Activated CD4-positive, alpha-beta memory T cell treated with anti-CD3 and anti-CD28 coated beads for 36 hours (primary cell): ENCODE results near the gene IL6R. TPM values are rescaled to one million over a fixed set of nuclear protein-coding genes. Genes with fewer than 3 reads are reported as not detected.
"Not testable (repeated sequence)": the region's sequence is repeated elsewhere in the genome, so short reads cannot be mapped to it uniquely, and the experiment has no call there.

Experiments
- CTCF ChIA-PET: fragments of 350-600 bp; sonication (Branson Sonifier 250); formaldehyde crosslinking; loops from one replicate; lab custom pipeline; 2021; ENCODE audit warnings: antibody characterized with exemption, inconsistent platforms; lab: Charles Lee
- POLR2A ChIA-PET: fragments of 350-600 bp; sonication (Branson Sonifier 250); formaldehyde crosslinking; loops from one replicate; lab custom pipeline; 2021; ENCODE audit warnings: antibody characterized with exemption; lab: Charles Lee
- DNase-seq: peaks from one replicate; pipeline ENCODE4 v3.0.0-alpha.2; 2020
- H3K27ac Mint-ChIP-seq: one replicate; pipeline ENCODE4 v1.8.0; 2021; ENCODE audit warnings: mixed read lengths
- H3K27me3 Mint-ChIP-seq: one replicate; pipeline ENCODE4 v1.8.0; 2021; ENCODE audit warnings: mixed read lengths
- H3K36me3 Mint-ChIP-seq: one replicate; pipeline ENCODE4 v1.8.0; 2021; ENCODE audit warnings: mixed read lengths
- H3K4me1 Mint-ChIP-seq: one replicate; pipeline ENCODE4 v1.8.0; 2021; ENCODE audit warnings: low read depth, mixed read lengths
- H3K4me3 Mint-ChIP-seq: one replicate; pipeline ENCODE4 v1.8.0; 2021; ENCODE audit warnings: mild to moderate bottlenecking, mixed read lengths
- H3K9me3 Mint-ChIP-seq: one replicate; pipeline ENCODE4 v1.8.0; 2021; ENCODE audit warnings: mixed read lengths
- intact Hi-C: fragments of 100-400 bp; cut with micrococcal nuclease; formaldehyde crosslinking; loops from one replicate; pipeline ENCODE4 v1.15.1; 2023
- total RNA-seq, 2 experiments: library from RNA; stranded (reverse); gene quantifications; one replicate each; pipeline ENCODE4 v1.2.3, GENCODE V29; 2021

The IL6R gene
- total RNA-seq, 2 experiments from 2014 or later: 30.2 to 30.5 TPM

DNA sequence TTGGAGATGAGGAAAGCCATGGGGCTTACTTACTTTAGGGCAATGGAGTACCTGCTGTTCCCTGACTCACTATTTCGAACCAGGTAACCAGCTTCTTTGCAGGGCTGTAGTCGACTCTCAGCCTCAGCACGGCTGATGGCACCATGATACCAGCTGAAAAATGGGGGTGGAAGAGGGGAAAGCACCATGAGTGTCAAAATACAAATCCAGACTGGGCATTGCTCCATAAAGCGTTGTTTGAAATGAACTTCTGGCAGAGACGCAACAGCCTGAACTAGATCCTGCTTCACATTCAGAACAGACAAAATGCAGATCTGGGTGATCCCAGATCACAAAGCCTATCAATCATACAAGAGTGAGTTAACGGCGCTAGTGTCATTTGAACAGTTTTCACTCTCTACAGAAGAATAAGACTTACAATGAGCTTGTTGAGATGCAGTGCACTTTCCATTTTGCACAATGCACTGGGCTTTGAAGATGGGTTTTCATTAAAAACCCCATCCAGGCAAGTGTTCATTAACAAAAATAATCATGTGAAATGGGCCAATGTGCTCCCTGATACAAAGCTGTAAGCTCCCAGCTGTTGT lies 80.9 kb downstream of the IL6R start:
- CTCF ChIA-PET: interaction anchor here (0.6 to 1.4 kb wide), 4 partner anchors 61 to 162 kb away, joined by 3 to 4 read pairs (median 3); no protein-coding TSS in a partner anchor

DNA sequence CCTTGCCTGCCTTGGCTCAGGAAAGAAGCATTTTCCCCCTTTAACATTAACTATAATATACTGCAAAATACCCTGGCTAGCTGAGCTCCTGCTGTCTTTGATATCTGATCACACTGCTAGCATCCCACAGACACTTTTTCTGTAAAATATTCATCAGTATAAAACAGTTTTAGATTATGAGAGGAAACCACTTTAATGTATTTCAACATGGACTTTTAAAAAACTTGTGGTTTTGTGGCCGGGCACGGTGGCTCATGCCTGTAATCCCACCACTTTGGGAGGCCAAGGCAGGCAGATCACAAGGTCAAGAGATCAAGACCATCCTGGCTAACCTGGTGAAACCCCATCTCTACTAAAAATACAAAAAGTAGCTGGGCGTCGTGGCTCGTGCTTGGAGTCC lies 81.6 kb downstream of the IL6R start:
- H3K4me1 Mint-ChIP-seq, H3K27me3 Mint-ChIP-seq, intact Hi-C loops, H3K4me3 Mint-ChIP-seq, H3K27ac Mint-ChIP-seq, H3K9me3 Mint-ChIP-seq, H3K36me3 Mint-ChIP-seq, DNase-seq, POLR2A ChIA-PET: not testable (repeated sequence)
- CTCF ChIA-PET: interaction anchor here (0.8 to 1.4 kb wide), 3 partner anchors 60 to 163 kb away, joined by 3 to 4 read pairs (median 3); no protein-coding TSS in a partner anchor

More for the DNA sequence above, 80.9 kb downstream of the IL6R start:
- Mint-ChIP-seq H3K27me3 (no peaks in the 10 kb centered on the region), H3K36me3 (no peaks in the 10 kb centered on the region), H3K27ac (no peak overlapping the region), H3K9me3 (no peaks in the 10 kb centered on the region), H3K4me1 (peaks cover 4% of the 10 kb centered on the region), H3K4me3 (no peak overlapping the region)
- DNase-seq: no peak
- intact Hi-C loops: no loop called here
- POLR2A ChIA-PET: no interaction called here

- ChIA-PET POLR2A (no interaction called here), CTCF (interaction anchor here (2.9 kb wide), 1 partner anchor 9 kb away, joined by 19 read pairs; no protein-coding TSS in a partner anchor)
- no peak for DNase-seq
- Mint-ChIP-seq H3K27ac (no peak overlapping the region), H3K4me3 (no peak overlapping the region), H3K9me3 (no peaks in the 10 kb centered on the region), H3K4me1 (peaks cover 26% of the 10 kb centered on the region), H3K36me3 (no peaks in the 10 kb centered on the region), H3K27me3 (no peaks in the 10 kb centered on the region)
- intact Hi-C loops: no loop called here
Measured at GRCh38 chr1:154488922-154489321, 83.8 kb downstream of the IL6R start.

GRCh38 chr1:154489695-154490274 lies 84.6 kb downstream of the IL6R start:
- POLR2A ChIA-PET: no interaction called here
- no peak overlapping the region for H3K4me3 Mint-ChIP-seq
- CTCF ChIA-PET: interaction anchor here (2.2 to 2.9 kb wide), 2 partner anchors 10 to 57 kb away, joined by 9 to 19 read pairs; no protein-coding TSS in a partner anchor
- intact Hi-C loops: no loop called here
- H3K27me3 Mint-ChIP-seq: no peaks in the 10 kb centered on the region
- H3K36me3 Mint-ChIP-seq: no peaks in the 10 kb centered on the region
- DNase-seq: no peak
- no peaks in the 10 kb centered on the region for H3K9me3 Mint-ChIP-seq
- peaks cover 27% of the 10 kb centered on the region for H3K4me1 Mint-ChIP-seq
- H3K27ac Mint-ChIP-seq: no peak overlapping the region

- H3K36me3 Mint-ChIP-seq: no peaks in the 10 kb centered on the region
- H3K4me3 Mint-ChIP-seq: no peak overlapping the region
- intact Hi-C loops: no loop called here
- H3K27me3 Mint-ChIP-seq: no peaks in the 10 kb centered on the region
- peaks cover 27% of the 10 kb centered on the region for H3K4me1 Mint-ChIP-seq
- CTCF ChIA-PET: interaction anchor here (2.2 to 2.9 kb wide), 2 partner anchors 10 to 56 kb away, joined by 9 to 19 read pairs; no protein-coding TSS in a partner anchor
- H3K27ac Mint-ChIP-seq: no peak overlapping the region
- POLR2A ChIA-PET: no interaction called here
- no peak for DNase-seq
- H3K9me3 Mint-ChIP-seq: no peaks in the 10 kb centered on the region
Measured at GRCh38 chr1:154490317-154490716, 85.2 kb downstream of the IL6R start.

DNA sequence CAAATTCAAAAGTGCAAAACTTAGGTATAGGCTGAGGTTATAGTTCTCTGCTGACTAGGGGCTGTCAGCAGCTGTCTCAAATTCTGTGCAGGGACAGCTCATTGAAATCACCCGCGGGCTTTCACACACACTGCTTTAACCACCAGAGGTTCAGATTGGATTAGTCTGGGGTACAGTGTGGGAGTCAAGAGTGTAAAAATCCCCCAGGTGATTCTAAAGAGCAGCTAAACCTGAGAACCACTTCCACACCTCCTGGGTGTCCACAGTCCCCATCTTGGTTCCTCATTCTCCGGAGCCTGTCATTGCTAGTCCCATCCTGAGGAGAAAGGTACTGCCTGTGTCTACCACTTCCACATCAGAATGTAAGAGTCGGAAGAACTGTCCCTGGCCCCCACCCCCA lies 87.0 kb downstream of the IL6R start:
- Mint-ChIP-seq H3K4me3 (no peak overlapping the region), H3K36me3 (no peaks in the 10 kb centered on the region), H3K27me3 (no peaks in the 10 kb centered on the region), H3K9me3 (no peaks in the 10 kb centered on the region), H3K4me1 (peaks cover 41% of the 10 kb centered on the region), H3K27ac (no peak overlapping the region)
- CTCF ChIA-PET: interaction anchor here (0.9 to 2.3 kb wide), 4 partner anchors 9 to 54 kb away, joined by 3 to 11 read pairs (median 4); no protein-coding TSS in a partner anchor
- intact Hi-C loops: no loop called here
- no peak for DNase-seq
- POLR2A ChIA-PET: interaction anchor here (0.8 kb wide), 1 partner anchor 62 kb away, joined by 3 read pairs; no protein-coding TSS in a partner anchor

DNA sequence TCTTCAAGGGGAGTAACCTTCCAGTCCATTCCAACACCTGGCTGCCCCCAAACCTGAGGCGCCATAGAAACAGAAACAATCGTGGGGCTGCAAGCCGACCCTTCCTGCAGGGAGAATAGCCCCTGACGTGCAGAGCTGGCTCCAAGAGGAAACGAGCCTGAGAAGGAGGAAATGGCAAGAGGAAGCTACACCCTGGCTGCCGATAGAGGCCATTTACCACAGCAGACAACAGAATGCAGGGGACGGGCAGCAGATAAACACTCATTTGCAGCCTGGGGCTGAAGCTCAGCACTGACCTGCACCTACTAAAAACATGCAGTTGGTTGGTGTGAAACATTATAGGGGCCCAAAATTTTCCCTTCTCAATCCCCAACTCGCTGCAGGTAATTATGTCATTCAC lies 88.1 kb downstream of the IL6R start:
- Mint-ChIP-seq H3K4me1 (peaks cover 44% of the 10 kb centered on the region), H3K4me3 (no peak overlapping the region), H3K27me3 (no peaks in the 10 kb centered on the region), H3K27ac (no peak overlapping the region), H3K36me3 (no peaks in the 10 kb centered on the region), H3K9me3 (no peaks in the 10 kb centered on the region)
- ChIA-PET POLR2A (no interaction called here), CTCF (interaction anchor here (1.4 to 2.3 kb wide), 3 partner anchors 12 to 53 kb away, joined by 5 to 11 read pairs (median 5); no protein-coding TSS in a partner anchor)
- intact Hi-C loops: no loop called here
- peak; percentile 24 for DNase-seq

DNA sequence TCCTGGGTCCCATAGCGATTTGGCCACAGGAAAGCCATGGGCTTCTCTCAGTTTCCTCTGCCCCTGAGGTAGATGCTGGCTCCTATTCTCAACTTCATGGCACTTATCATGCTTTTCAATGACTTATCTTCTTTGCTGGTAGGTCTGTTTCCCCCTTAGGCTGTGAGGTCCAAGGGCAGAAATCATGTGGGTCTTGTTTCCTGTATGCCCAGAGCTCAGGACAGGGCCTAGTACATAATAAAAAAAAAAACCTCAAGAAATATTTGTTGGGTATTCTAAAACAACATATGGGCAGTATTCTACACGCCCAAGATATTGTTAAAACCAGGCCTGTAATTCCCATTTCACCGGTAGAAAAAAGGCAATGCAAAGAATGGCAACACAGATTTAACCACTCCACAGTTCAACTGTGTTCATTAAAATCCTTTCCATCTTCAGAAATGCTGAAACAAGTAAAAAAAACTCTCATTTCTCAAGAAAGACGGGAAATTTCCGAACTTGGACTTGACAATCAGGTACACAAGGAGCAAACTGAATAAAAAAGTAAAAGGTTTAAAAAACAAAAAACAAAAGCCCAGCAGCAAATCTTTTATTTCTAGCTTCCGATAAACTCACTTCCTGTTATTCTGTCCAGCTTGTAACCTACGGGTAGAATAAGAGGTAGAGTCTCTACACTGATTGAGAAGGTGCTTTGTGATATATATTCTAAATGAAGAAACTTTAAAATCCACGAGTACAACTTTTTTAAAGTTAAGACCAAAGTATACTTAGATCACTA lies 90.5 kb downstream of the IL6R start:
- H3K27ac Mint-ChIP-seq: no peak overlapping the region
- H3K27me3 Mint-ChIP-seq: peaks cover 12% of the 10 kb centered on the region
- no peak overlapping the region for H3K4me3 Mint-ChIP-seq
- no peaks in the 10 kb centered on the region for H3K36me3 Mint-ChIP-seq
- intact Hi-C loops: loop anchor here (5.0 kb wide), 1 partner anchor 262 kb away; no protein-coding TSS in a partner anchor
- DNase-seq: no peak
- H3K9me3 Mint-ChIP-seq: no peaks in the 10 kb centered on the region
- ChIA-PET CTCF (interaction anchor here (0.6 to 1.8 kb wide), 3 partner anchors 16 to 160 kb away, joined by 3 to 4 read pairs (median 4); no protein-coding TSS in a partner anchor), POLR2A (no interaction called here)
- H3K4me1 Mint-ChIP-seq: peaks cover 62% of the 10 kb centered on the region

DNA sequence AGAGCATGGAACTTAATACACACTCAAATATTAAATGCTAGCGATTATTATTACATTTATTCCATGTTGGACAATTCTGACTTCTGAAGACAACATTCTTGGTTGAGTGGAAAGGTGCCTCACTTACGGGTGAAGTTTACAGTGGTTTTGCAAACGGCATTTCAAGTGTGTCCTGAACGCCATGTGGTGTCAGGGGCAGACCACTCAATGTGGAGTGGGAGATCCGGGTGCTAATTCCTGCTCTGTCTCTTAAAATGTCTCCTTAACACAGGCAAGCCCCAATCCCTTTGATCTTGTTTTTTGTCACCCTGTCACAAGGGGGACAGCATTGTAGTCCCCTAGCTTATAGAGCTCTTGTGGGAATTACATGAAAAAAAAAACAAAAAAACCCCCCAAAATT lies 91.2 kb downstream of the IL6R start:
- no peaks in the 10 kb centered on the region for H3K36me3 Mint-ChIP-seq
- intact Hi-C loops: loop anchor here (5.0 kb wide), 1 partner anchor 261 kb away; no protein-coding TSS in a partner anchor
- ChIA-PET CTCF (interaction anchor here (1.0 to 1.8 kb wide), 3 partner anchors 17 to 161 kb away, joined by 4 to 16 read pairs (median 4); no protein-coding TSS in a partner anchor), POLR2A (interaction anchor here (1.0 kb wide), 1 partner anchor 17 kb away, joined by 3 read pairs; no protein-coding TSS in a partner anchor)
- no peak overlapping the region for H3K4me3 Mint-ChIP-seq
- H3K4me1 Mint-ChIP-seq: peaks cover 62% of the 10 kb centered on the region
- peaks cover 19% of the 10 kb centered on the region for H3K27me3 Mint-ChIP-seq
- peak overlapping the region; percentile 87 for H3K27ac Mint-ChIP-seq
- no peaks in the 10 kb centered on the region for H3K9me3 Mint-ChIP-seq
- DNase-seq: no peak

- CTCF ChIA-PET: interaction anchor here (0.7 to 1.8 kb wide), 7 partner anchors 12 to 162 kb away, joined by 3 to 16 read pairs (median 4); no protein-coding TSS in a partner anchor
- POLR2A ChIA-PET: interaction anchor here (0.7 to 1.0 kb wide), 4 partner anchors 16 to 58 kb away, joined by 3 to 5 read pairs (median 3); no protein-coding TSS in a partner anchor
- no peaks in the 10 kb centered on the region for H3K36me3 Mint-ChIP-seq
- peaks cover 20% of the 10 kb centered on the region for H3K27me3 Mint-ChIP-seq
- peak overlapping the region; percentile 33 for H3K4me3 Mint-ChIP-seq
- no peaks in the 10 kb centered on the region for H3K9me3 Mint-ChIP-seq
- peaks cover 57% of the 10 kb centered on the region for H3K4me1 Mint-ChIP-seq
- intact Hi-C loops: loop anchor here (1.0 to 5.0 kb wide), 2 partner anchors 18 to 260 kb away; no protein-coding TSS in a partner anchor
- peak; percentile 40 for DNase-seq
- H3K27ac Mint-ChIP-seq: peak overlapping the region; percentile 87
Measured at GRCh38 chr1:154497026-154497806, 92.1 kb downstream of the IL6R start.

GRCh38 chr1:154499446-154499845 lies 94.3 kb downstream of the IL6R start:
- peak; percentile 29 for DNase-seq
- ChIA-PET POLR2A (no interaction called here), CTCF (interaction anchor here (1.0 kb wide), 1 partner anchor 47 kb away, joined by 3 read pairs; no protein-coding TSS in a partner anchor)
- H3K36me3 Mint-ChIP-seq: no peaks in the 10 kb centered on the region
- no peaks in the 10 kb centered on the region for H3K9me3 Mint-ChIP-seq
- peaks cover 39% of the 10 kb centered on the region for H3K4me1 Mint-ChIP-seq
- peaks cover 34% of the 10 kb centered on the region for H3K27me3 Mint-ChIP-seq
- H3K4me3 Mint-ChIP-seq: no peak overlapping the region
- H3K27ac Mint-ChIP-seq: no peak overlapping the region
- intact Hi-C loops: loop anchor here (5.0 kb wide), 1 partner anchor 258 kb away; no protein-coding TSS in a partner anchor
